Measurements from ENCODE around the gene GOLGA6L7.

DNA sequence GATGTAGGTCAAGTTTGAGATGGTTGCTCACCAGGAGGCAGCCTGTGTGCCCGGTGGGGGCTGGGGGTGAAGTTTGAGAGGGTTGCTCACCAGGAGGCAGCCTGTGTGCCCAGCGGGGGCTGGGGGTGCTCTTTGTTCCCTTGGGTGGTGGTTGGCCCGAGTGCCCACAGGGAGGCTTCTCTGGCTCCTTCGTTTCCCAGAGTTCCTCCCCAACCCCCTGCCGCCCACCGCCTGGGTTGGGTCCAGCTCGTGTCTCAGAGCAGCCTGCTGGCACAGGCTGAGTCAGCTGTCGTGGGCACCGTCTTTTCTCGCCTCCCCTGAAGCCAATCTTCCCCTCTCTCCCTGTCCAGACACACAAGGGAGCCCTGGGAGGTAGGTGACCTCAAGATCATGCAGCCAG lies 40.5 kb upstream of the GOLGA6L7 start:
- TF ChIP-seq, protein P1, sequence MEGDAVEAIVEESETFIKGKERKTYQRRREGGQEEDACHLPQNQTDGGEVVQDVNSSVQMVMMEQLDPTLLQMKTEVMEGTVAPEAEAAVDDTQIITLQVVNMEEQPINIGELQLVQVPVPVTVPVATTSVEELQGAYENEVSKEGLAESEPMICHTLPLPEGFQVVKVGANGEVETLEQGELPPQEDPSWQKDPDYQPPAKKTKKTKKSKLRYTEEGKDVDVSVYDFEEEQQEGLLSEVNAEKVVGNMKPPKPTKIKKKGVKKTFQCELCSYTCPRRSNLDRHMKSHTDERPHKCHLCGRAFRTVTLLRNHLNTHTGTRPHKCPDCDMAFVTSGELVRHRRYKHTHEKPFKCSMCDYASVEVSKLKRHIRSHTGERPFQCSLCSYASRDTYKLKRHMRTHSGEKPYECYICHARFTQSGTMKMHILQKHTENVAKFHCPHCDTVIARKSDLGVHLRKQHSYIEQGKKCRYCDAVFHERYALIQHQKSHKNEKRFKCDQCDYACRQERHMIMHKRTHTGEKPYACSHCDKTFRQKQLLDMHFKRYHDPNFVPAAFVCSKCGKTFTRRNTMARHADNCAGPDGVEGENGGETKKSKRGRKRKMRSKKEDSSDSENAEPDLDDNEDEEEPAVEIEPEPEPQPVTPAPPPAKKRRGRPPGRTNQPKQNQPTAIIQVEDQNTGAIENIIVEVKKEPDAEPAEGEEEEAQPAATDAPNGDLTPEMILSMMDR (IDR thresholded peaks at IDR 0.05): no peak
- TF ChIP-seq POLR2A (IDR thresholded peaks at IDR 0.05) (no peak), POLR2AphosphoS5 (IDR thresholded peaks at IDR 0.05) (no peak)
